Stimulated activated CD4-positive, alpha-beta T cell treated with anti-CD3 and anti-CD28 coated beads, Interleukin-1b, Interleukin-23, amount 100 ng/mL, for 1 hour (primary cell): Measurements from ENCODE around the gene DENND5A.
"Not testable (repeated sequence)": the region's sequence is repeated elsewhere in the genome, so short reads cannot be mapped to it uniquely, and the experiment has no call there.

Experiments
- DNase-seq, 2 donors: peaks; one replicate each; pipeline ENCODE4 v3.0.0-alpha.2; 2020; ENCODE audit warnings: low read depth in 2 of 2

DENND5A gene

DNA sequence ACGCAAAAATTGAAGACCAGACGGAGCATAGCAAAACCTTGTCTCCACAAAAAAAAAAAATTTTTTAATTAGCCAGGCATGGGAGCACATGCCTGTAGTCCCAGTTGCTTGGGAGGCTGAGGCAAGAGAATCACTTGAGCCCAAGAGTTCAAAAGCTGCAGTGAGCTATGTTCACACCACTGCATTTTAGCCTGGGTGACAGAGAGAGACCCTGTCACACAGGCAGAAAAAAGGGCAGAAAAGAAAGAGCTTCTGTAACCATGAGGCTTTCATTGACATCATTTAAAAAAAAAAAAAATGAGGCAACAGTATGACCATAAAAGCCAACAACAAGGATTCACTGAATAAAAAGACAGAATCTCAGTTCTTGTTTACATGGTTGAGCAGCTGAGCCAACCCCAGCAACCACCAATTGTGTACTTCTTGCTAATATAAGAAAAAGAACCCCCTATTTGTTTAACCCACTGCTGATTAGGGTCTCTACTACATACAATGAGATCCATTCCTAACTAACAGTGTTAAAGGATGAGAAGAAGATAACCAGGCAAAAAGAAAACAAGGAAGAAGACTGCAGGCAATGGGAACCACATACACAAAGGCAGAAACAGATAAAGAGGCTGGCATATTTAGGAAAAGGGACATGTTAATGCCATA lies 87.6 kb downstream of the DENND5A start:
- DNase-seq = no peak

DNA sequence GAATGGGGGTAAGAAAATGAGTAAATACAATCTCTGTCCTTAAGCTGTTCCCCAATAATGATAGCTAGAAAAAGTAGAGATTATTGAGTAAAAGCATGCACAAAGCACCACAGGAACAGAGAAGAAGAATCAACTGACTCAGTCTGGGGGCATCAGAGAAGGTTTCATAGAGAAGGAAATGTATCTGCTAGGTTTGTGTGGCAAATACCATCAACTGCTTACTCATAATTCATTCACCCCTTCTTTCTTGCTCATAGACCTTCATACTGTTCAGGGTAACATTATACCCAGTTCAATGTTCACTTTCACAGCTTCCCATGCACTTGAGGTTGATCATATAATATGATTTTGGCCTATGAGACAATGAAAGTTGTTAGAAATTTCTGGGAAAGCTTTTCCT lies 88.6 kb downstream of the DENND5A start:
- no peak for DNase-seq

DNA sequence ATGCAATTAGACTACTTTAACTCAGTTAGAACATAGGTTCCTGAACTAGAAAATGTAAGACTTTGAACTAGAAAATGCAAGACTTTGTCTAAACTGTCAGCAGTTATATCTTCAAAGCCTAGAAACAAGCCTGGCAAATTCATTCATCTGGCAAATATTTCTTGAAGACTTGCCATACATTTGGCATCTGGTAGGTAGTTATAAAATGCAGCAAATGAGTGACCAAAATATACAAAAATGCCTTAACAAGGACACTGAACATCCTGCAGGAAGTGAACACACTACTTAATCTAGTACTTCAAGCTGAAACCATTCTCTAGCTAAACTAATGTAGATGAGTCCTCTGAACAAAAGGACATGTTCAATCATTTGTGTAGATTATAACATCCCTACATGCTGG lies 89.0 kb downstream of the DENND5A start:
- no peak for DNase-seq

DNA sequence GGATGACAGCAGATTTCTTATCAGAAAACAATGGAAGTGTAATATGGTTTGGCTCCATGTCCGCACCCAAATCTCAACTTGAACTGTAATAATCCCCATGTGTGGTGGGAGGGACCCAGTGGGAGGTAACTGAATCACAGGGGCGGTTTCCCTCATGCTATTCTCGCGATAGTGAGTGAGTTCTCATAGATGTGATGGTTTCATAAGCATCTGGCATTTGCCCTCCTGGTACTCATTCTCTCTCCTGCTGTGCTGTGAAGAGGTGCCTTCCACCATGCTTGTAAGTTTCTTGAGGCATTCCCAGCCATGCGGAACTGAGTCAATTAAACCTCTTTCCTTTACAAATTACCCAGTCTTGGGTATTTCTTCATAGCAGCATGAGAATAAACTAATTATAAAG lies 92.8 kb downstream of the DENND5A start:
- DNase-seq = no peak

DNA sequence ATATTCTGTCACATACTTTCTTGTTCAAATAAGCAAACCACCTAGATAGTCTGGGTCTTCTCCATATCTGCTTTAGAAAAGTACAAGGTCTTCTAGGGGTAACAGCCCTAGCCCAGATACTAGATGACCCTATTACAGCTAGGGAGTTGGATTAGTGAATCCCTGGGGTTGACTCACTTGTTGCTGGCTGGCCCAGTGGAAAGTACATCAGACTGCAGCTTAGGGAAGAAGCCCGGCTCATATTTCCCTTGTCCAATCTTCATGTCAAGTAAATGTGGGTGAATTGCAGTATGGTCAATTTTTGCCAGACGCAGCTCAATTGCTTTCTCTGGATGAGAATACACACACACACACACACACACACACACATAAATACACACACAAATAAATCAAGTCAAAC lies 94.7 kb downstream of the DENND5A start:
- DNase-seq = no peak

DNA sequence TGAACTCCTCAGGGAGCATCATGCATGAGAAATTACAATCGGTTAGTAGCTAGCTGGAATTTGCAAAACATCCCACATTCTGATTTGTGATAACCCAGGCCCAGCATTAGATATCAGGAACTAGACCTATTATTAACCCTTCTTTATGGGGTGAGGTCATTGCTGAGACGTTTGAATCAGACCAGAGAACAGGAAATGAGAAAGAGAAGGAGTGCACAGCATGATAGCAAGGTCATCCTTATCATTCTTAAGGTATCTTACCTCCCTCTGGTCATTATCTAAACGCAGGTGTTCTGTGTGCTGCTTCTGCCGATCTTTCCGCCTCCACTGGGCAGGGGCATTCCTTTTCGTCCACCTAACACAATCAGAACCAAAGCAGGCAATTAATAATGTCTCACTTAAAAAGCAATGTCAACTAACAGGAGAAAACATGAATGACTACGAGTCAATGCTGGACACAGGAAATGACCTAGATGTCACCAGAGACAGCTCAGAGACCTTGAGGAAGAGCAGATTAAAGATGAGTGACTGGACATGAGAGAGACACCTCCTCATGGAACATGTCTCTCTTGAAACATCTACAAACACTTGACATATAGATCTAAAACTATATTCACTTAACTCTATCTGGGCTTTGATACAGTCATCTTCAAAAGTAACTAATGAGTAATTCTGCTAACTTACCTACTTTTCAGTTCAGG lies 95.4 kb downstream of the DENND5A start:
- no peak for DNase-seq

DNA sequence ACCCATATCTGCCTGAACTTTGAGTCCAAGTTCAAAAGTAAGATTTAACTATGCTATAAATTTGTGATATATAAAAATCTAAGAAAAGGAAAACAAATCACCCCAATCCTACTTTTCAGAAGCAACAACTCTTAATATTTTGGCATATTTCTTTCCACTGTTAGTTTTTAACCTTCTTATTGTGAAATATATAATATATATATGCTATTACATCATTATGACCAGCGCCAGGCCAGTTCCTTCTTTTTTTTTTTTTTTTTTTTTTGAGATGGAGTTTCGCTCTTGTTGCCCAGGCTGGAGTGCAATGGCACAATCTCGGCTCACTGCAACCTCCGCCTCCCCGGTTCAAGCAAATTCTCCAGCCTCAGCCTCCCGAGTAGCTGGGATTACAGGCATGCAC lies 103.2 kb downstream of the DENND5A start:
- DNase-seq = not testable (repeated sequence)

DNA sequence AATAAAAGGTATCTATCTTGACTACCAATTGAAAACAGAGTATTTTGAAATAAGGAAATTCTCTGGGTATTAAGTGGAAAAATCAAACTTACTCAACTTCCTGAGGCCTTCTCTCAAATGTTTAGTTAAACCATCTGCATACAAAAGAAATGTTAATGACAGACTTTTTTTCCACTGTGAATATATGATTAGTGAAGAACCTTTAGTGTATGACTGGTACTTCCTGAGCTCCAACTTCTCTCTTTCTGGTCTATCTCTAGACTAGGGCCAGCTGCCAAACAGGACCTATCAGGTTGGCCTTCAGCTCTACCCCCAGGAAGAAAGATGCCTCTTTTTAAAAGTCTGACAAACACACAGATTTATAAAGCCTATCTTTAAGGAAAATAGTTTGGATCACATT lies 105.0 kb downstream of the DENND5A start:
- DNase-seq = no peak

DNA sequence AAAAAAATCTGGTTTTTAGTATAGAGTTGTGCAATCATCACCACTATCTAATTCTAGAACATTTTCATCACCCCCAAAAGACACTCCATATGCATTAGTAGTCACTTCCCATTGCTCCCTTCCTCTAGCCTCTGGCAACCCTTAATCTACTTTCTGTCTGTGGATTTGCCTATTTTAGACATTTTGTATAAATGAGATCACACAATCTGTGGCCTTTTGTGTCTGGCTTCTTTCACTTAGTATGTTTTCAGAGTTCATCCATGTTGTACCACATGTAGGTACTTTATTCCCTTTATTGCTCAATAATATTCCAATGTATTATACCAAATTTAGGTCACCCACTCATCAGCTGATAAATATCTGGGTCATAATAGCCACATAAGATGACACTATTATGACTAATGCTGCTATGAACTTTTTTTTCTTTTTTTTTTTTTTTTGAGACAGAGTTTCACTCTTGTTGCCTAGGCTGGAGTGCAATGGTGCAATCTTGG lies 106.2 kb downstream of the DENND5A start:
- no peak for DNase-seq

DNA sequence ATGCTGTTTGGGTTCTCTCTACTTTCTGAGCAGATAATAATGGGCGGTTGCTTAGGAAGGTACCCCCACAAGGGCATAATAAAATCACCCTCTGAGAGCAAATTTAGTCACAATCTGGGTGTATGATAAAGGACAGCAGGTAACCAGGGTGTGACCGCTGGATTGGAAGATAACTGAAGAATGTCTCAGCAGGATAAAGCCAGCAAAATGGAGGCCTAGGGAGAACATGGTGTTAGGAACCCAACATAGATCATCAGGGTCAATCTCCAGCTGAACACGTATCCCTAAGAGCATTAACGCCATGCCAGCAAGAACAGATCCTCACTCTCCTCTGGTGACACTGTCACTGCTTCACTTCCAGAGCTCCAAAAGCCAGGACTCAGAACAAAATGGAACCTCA lies 109.2 kb downstream of the DENND5A start:
- no peak for DNase-seq

DNA sequence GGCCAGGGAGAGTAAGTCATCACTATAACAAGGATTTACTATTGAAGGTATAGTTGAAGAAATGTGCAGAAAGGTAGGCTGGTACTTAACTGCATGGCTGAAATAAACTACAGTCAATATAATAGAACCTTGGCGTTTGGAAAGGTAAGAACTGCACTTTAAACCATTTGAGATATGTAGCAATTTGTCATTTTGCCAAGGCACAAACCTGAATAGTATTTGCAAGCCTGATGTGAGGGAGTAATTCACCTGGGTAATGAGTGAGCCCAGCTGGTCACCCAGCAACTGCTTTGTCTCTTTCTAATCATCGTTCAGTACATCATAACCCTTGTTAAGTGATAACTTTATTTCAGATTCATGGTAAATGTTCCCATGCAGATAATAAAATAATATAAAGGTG lies 111.5 kb downstream of the DENND5A start:
- DNase-seq = no peak

DNA sequence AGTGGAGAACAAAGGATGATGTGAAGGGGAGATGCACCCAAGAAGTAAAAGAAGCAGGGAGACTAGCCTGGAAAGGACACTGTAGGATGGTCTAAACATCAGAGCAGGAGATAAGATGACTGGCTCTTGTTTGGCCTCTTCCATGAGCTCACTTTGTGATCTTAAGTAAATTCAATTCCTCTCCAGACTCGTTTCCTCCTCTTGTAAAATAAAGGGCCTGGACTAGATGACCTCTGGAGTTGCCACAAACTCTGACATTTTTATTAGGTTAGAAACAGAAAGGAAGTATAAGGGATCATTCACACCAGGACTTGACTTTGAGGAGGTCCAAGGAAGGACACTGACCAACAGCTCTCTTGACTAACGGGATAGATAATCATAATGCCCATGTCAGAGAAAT lies 113.5 kb downstream of the DENND5A start:
- DNase-seq = no peak

DNA sequence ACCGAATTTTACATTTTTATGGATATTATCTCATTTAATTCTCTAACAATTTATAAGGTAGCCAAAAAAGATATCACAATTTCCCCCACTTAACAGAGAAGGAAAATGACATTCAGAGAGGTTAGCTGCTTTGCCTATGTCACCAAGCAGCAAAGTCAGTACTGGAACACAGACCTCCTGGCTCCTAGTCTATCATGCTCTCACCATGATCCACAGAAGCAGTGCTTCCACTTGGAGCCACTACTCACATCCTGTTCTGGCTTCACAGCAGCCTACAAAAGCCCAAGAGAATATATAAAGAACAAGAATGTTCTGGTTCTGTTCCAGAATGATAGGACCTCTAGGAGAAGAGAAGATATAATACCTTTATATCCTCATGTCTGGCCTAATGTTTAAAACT lies 114.2 kb downstream of the DENND5A start:
- DNase-seq = no peak

DNA sequence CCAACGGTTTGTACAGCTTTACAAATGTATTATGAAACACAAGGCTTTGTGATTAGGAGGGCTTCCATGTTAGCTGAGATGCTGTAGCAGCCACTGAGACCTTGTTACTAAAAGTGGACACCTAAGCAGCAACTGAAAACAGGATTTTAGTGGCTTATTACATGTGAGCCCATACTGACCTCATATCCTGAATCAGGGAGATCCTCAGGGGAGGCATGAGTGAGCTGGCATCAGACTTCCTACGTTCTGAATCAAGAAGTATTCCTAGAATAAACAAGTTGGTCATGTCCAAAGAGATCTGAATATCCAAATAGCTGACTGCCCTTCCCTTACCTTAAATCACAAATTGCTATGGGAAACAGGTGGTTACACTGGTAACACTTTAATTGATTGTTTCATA lies 114.6 kb downstream of the DENND5A start:
- DNase-seq = no peak

DNA sequence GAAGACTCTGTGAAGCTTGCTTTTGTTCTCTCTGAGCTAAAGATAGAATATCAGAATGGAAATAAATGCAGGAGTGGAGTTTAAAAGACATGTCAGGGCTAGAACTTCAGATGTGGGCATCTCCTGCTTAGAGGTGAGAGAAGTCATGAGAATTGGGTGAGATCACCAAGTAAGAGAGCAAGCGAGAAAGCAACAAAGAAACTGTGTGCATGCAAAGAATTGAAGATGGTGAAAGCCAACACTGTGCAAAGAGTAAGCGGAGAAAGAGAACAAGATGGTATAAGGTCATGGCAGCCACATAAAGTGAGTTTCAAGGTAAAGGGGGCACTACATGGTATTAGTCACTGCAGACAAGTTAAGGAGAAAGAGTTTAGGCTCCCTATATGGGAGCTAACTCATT lies 116.4 kb downstream of the DENND5A start:
- no peak for DNase-seq

DNA sequence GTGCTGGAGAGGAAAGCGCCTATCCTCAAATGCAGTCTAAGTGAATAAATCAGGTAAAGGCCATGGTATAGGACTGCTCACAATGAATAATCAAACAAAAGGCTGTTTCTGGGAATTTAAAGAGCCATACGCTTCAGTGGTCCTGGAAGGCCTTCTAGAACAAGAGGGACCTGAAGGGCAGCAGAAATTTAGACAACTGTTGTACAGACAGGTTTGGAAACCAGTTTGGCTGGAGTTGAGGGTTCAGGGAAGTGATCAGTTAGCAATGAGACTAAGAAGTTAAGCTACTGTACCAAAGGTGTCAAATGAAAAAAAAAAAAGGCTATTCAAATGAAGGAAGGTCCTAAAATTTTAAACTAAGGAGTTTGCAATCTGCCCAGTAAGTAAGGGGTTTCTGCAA lies 117.1 kb downstream of the DENND5A start:
- DNase-seq = no peak

DNA sequence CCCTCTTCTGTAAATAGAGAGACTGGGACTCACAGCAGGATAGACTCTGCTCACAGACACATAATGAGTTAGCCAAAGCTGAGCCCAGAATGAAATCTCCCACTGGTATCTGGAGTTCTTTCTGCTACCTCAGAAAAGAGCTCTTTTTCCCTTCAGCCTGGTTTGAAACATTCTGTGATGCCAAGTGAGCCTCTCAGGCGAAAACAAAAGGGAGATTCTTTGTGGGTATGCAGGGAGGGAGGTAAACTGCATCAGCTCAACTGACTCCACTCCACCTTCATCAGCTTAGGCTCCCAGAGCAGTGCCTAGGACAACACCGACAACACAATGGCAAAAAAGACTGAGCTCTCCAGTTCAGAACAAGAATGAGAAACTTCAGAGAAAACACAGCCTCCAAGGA lies 118.7 kb downstream of the DENND5A start:
- DNase-seq = no peak

DNA sequence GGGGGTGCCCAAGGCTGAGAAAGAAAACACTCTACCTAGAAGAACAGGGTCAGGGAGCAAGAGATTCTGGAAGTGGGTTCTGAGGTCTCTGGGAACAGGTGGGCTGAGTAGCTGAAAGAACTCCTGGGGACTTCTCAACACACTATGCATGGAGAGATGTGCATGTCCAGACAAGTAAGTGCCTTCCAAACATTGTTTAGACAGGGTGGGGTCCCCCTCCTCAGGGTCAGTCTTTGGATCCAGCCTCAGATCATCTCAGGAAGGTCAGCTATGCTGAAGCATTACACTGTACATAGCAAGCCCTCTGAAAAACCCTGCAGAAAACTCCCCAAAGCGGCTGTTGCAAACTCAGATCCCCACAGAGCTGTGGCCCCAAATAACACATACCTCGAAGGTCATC lies 119.9 kb downstream of the DENND5A start:
- no peak for DNase-seq

DNA sequence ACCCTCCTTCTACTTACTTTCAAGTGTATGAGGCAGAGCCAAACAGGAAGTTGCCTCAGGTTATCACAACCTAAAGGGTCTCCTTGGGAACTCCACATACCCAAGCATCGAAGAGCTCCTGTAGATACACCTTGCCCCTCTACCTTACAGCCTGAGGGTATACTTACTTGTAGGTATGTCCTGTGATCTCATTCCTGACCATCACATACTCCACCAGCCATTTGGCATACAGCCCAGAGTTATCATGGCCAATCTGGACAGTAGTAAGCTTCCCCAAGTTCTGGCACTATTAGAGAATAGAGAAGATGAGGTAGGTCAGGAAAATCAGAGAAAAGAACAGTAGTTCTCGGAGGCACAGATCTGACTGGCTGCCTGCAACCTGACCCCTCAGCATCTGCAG lies 120.3 kb downstream of the DENND5A start:
- DNase-seq = no peak

DNA sequence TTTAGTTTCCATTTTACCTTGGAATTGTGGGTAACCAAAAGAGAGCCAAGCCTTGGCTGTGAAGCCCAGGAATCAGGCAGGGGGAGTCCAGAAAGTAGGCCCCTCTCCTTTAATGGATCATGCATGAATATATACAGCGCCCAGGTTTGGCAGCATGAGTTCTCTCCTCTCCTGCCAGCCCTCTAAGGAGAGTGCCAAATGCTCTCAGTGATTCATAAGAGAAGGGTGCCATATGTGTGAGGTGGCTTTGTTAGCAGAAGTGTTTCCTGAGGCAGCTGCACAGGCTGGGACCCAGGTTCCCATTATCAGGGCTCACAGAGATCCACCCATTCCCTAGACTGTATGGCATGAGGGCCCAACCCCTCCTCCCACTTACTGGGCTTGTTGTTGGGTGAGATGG lies 121.4 kb downstream of the DENND5A start:
- no peak for DNase-seq

DNA sequence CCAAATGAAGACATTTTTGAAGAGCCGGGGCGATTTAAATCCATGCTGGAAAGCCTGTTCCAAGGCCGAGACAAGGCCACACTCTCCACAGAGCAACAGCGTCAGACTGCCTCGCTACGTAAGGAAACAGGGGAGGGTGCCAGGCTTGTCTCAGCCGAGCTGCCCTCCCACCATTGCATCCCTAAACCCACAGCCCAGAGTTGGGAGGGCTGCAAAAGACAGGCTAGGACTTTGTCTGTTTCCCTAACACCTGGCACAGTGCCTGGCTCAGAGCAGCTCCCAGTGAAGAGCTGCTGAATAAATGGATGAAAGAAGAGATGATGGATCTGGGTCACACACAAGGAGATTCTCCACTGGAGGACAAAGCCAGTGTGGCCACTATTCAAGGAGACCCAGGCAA lies 122.4 kb downstream of the DENND5A start:
- no peak for DNase-seq

DNA sequence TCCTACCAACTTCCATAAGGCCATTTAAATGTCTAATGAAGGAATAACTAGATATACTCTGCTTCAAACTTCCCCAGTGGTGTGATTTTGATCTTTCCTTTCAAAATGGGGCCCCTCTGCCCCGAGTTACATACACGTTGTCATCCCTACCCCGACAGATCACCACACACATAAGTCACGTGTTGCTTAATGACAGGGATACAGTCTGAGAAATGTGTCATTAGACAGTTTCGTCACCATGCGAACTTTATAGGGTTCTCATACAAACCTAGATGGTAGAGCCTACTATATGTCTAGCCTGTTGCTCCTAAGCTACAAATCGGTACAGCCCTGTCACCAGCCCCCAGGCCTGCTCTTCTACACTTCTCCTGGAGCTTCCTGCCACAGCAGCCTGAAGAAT lies 124.0 kb downstream of the DENND5A start:
- DNase-seq = no peak

DNA sequence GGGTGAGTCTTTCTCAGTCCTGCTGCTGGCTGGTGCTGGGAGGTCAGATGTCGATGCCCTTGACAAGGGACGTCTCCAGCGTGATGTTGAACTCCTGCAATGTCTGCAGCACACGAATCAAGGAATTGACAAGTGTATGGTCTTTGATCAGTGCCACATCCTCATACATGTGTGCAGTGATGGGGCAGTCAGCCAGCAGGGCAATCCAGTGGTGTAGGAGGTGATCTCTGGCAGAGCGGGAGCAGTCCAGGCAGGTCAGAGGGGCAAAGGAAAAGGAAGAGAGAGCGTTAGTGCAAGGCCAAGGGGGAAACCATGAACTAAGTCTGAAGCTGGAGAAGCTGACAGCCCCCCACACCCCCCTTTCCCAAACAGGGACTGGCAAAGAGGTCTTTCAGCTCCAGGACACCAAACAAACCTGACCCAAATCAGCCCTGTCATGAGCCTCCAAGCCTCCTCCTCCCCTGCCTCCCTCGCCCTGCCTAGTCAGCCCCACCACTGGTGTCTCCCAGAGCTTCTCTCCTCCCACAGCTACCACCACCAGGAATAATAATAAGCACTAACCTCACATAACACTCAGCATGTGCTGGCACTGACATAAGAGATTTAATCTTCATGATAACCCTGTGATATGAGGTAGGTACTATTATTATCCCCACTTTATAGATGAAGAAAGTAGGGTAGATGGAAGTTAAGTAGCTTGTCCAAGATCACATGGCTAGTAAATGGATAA lies 125.4 kb downstream of the DENND5A start:
- DNase-seq = no peak
